Effector CD8-positive, alpha-beta T cell (primary cell): ENCODE measurements around the gene ADSS1.
"Not testable (repeated sequence)": the region's sequence is repeated elsewhere in the genome, so short reads cannot be mapped to it uniquely, and the experiment has no call there.

Experiments used
- DNase-seq: peaks from one replicate; lab custom pipeline; 2025; lab: John Stamatoyannopoulos, UW

The ADSS1 gene

DNA sequence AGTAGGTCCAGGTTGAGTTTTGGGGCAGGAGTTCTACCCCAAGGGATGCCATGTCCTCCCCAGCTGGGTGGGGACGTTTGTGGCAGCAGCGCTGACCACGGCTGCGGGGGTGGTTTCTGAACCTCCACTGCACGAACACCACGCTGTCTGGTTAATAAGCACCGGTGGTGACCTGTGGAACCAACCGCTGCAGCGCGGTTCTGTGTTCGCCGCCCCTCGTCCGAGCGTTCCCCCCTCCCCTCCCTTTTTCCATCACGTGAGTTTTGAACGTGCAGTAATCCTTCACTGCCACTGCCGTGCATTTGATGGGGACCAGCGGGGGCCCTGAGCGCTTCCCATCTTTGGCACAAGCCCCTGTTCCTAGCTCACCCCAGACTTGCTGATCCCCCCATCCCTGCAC is 6.4 kb upstream of the ADSS1 start:
- no peak for DNase-seq

DNA sequence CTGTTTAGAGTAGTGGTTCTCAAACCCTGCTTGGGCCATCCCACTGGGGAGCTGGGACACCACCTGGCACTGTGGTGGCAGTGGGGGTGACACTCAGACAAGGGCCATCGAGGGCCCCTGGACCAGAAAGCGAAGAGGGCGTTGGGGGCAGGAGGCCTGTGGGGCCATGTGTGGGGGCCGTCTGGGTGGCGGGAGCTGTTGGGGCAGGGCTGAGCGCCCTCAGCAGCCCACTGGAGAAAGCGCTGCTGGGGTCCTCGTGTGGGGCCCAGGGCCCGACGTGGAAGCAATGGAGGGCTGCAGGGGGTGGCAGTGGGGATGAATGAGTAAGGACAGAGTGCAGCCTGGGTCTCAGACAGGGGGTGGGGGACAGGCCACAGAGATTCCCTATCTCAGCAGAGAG is 5.9 kb upstream of the ADSS1 start:
- no peak for DNase-seq

DNA sequence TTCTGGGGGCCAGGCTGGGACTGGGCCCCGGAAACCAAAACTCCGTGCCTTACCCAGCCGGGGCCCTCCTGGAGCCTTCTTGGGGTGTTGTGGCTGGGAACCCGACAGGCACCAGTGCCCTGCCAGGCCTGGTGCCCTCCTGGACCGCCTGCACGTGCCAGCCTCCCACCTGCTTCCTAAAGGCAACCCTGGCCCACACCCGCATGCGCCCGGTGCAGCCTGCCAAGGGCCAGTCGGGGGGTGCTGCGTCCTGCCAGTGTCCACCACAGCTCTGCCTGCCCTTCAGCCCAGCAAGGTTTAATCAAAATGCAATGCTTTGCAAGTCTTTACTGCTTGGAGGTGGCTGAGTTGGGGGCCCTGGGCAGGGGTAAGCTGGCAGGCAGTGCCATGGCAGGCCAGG is 5.2 kb upstream of the ADSS1 start:
- DNase-seq: no peak

DNA sequence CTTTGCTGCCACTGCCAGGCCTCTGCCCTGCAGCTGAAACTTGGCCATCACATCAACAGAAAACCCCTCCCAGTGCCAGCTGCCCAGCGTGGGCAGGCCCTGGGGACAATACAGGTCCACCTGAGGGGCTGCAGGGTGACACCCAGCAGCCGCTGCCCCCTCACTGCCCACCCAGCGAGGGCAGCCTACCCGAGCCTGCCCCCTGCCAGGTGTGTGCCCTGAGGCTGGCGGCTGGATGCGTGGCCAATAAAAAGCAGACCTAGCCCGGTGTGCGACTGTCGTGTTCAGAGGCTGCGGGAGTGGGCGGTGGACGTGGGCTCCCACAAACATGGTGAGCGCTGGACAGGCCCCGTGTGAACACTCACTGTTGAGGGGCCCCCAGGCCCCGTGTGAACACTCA is 4.7 kb upstream of the ADSS1 start:
- DNase-seq: no peak

DNA sequence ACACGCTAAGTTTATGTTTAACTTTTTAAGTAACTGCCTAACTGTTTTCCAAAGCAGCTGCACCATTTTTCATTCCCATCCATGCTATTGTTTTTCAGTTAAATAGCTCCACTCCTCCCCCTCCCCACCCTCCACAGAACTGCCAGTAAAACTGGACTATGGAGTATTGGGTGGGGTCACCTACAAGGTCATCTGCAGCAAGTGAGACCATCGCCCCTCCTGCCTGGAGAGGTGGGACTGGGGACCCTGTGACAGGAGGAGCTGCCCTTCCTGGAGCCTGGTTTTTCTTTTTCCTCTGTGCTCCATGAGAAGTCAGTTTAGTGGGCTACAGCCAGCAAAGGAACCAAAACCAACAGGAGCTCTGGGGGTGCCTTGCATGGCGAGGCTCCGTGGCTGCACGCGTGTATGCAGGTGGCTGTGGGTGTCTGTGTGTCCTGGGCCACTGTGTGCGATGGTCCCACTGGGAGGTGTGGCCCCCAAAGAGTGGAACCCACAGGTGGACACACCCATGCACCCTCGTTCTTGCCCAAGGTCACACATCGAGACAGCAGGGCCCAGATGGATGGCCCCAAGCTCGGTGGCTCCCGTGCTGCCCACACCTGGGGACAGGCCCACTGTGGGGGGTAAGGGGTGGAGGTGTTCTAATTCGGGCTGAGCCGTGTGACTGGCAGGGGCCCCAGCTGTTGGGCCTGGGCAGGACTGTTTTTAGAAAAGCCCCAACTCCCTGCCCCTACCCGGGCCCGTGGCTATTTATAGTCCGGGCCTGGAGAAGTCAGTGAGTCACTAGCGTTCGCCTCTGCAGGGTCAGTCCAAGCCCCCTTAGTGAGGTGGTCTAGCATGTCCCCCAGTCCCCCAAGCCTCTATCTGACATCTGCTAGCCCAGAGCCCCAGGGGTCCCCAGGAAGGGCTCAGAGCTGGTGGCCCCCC is 2.3 kb upstream of the ADSS1 start:
- DNase-seq: no peak

DNA sequence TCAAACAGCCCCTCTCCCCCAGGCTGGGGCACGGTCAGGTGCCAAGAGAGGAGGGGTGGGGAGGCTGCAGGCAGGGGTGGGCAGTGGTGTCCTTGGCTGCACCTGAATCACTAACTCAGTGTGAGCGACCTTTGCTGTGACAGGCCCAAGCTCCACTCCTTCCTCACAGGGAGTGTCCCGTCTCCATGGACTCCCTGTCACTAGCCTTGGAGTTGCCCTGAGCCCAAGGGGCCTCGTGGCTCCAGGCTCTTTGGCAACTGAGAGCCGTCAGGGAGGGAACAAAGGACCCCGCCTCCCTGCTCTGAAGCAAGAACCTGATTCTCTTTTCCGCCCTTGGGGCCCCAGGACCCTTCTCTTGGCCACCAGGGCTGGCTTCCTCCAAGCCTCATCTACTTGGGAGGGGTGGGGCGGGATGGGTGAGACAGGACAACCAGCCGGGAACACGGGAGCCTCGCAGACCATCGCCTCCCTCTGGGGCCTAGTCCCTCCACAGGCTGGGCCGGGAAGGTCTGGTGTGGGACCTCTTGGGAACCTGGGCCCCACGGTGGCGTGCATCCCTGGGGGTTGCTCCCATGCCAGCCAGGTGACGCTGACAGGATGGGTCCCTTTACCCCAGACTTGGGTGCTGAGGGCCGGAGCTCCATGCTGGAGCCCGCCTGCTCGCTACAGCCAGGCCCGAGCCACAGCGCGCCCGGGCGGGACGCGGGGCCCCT is 935 bp upstream of the ADSS1 start:
- DNase-seq: no peak

DNA sequence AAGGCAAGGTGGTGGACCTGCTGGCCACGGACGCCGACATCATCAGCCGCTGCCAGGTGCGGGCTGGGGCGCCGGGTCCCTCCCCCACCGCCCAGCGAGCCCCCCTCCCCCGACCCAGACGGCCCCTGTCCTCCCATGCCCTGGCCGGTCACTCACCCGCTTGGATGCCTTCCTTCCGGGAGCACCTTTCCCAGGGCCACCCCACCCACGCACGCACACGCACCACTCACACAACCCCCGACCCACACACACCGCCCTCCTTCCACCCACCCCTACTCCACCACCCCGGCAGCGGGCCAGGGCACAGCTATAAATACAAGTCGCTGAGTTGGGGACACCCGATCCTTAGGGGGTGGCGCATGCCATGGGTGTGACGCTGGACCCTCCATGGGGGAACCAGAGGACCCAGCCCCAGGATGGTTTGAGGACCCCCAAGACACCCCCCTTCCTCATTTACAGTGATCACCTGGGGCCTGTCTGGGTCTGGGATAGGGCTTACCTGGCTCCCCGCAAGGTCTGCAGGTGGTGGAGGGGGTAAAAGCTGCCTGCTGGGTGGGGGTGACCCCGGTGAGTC is 465 bp downstream of the ADSS1 start:
- no peak for DNase-seq

DNA sequence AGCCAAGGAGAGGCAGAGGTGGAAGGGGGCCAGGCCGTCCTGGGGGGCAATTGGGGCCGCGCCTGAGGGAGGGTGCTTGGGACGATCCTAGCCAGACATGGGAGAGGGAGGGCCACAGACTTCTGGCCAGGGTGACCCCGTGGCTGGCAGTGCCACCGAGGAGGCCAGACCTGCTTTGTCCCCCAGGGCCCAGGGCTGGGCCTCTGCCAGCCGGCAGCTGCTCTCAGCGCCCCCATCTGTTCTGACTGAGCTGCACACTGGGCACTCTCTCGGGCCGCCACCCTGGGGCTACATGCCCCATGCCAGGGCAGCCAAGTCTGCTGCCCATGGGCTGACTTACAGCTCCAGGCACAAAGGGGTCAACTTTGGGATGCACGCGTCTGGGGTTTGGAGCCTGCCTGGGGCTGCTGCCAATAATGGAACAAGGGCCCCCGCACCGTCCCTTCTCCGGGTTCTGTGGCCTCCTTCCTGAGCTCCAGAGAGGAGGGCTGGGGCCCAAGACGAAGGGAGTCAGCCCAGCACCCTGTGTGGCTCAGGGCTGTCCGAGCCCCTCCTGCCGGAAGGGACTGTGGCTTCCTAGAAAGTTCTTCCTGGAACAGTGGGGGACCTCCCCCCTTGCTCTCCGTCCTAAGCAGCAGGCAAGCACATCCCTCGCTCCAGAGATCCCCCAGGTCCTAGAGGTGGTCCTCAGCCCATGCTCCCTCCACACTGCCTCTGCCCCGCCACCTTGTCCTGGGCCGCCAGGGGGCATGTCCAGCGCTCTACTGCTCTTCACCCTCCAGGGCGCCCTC is 1.1 kb downstream of the ADSS1 start:
- DNase-seq: no peak

DNA sequence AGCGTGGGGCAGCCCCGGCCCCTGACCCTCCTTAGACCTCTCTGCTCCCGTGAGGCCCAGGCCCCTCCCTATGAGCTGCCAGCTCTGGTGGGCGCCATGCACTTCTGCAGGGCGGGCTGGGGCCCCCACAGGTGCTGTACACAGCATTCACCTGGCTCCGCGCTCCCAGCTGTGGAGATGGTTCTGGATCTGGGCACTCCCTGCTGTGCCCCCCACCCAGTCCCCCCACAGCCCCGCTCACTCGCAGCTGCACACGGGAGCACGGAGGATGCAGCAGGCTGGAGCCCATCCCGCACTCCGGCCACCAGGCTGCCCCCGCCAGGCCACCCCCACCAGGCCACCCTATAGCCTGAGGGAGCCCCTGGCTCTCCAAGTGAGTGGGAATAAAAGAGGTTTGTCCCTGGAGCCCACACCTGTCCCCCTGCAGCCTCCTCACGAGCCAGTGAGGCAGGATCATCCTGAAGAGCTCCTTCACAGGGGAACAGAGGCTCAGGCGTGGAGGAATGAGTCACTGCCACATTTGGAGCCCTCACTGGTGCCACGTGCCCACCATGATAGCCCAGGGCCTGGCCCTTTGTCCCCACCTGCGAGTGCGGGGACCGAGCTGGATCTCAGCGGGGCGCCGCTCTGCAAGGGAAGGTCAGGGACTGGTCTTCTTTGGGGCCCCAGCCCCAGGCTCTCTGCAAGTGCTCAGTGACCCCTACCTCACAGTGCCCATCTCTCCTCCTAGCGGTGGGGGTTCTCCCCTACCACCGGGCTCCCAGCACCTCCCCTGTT is 1.9 kb downstream of the ADSS1 start:
- no peak for DNase-seq

DNA sequence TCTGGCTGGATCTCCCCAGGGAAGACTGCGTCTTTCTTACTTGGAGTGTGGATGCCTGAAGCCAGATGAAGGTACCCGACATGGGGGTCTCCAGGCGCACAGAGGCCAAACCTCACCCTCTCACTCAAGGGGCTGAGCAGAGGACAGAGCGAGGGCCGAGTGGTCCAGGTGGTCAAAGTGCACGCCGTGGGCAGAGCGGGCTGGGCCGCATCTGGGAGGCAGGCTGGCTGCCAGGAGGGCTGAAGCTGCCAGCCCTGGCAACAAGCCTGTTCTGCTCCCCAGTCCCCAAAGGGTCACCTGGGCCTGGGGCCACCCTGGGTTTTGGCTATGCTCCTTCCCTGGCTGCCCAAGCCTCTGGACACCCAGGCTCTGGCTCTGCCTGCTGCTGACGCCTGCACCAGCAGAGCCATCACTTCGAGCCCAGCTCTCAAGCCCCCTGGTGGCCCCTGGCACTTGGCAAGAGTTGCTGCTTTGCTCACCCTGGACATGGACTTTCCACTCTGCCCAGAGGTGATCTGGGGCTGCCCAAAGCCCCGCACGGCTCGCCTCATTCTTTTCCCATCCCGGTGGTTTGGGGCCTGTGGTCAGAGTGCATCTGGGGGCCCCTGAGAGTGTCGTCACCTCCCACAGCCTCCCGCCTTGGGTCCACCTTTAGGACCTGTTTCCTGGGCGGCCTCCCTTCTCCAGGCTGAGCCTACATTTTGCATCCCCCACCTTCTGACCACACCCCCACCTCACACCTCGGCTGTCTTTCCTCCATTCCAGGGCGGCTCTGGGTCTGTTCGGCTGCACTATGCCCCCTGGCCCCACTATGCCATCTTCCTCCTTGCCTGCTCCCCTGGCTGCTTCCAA is 2.8 kb downstream of the ADSS1 start:
- no peak for DNase-seq

DNA sequence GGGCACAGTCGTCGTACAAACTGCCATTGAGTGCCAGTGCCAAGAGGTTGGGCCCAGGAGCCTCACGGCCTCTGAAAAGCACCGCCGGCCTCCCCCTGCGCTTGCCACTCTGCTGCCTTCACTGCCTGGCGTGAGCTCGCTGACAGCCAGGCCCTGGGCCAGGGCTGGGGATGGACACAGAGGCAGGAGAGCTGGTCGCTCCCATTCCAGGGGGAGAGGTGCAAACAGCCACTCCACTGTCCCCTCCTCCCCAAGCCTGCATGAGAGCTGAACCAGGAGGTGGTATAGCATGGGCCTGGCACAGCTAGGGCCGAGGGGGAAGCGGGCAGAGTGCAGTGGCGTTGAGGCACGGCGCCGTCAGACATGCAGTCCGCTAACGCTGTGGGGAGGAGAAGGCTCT is 4.6 kb downstream of the ADSS1 start:
- DNase-seq: no peak

DNA sequence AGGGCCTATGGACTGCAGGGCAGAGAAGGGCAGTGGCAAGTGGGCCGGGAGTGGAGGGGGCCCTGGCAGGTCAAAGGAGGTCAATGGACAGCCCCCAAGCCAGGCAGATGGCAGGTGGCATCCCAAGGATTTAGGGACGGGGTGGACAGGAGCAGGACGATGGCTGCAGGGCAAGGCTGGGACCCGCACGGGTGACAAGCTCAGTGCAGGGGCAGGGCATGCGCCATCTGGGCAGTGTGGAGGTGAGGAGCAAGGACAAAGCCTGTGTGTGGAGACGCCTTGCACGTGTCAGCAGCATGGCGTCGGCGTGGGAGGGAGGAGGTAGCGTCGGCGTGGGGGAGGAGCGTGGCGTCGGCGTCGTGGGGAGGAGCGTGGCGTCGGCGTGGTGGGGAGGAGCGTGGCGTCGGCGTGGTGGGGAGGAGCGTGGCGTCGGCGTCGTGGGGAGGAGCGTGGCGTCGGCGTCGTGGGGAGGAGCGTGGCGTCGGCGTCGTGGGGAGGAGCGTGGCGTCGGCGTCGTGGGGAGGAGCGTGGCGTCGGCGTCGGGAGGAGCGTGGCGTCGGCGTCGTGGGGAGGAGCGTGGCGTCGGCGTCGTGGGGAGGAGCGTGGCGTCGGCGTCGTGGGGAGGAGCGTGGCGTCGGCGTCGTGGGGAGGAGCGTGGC is 5.3 kb downstream of the ADSS1 start:
- DNase-seq: not testable (repeated sequence)

DNA sequence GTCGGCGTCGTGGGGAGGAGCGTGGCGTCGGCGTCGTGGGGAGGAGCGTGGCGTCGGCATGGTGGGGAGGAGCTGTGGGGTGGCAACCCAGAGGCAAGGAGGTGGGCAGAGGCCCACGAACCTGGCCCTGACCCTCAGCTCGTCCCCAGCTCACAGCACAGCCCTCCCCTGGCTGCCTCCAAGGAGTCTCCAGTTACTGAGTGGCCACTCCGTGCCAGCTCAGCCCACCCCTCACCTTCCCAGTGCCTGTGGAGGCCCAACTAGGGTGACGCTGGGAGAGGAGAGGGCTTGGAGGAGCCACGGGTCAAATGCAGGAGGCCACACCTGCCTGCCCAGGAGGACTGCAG is 5.8 kb downstream of the ADSS1 start:
- DNase-seq: no peak

DNA sequence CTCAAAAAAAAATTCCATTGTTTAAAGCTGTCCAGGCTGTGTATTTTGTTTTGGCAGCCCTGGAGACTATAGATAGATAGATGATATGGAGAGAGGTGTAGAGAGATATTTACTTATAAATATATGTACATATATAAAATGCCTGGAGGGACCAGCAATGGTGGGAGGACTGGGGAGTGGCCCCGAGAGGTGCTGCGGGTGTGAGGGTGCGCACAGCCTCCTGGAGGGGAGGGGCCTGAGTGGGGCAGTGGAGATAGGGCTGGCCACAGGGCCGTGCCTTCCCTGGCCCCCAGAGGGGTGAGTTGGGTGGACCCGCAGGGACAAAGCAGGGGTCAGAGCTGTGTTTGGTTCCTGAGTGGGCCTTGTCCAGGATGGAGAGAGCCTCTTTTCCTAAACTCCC is 6.5 kb downstream of the ADSS1 start:
- no peak for DNase-seq

DNA sequence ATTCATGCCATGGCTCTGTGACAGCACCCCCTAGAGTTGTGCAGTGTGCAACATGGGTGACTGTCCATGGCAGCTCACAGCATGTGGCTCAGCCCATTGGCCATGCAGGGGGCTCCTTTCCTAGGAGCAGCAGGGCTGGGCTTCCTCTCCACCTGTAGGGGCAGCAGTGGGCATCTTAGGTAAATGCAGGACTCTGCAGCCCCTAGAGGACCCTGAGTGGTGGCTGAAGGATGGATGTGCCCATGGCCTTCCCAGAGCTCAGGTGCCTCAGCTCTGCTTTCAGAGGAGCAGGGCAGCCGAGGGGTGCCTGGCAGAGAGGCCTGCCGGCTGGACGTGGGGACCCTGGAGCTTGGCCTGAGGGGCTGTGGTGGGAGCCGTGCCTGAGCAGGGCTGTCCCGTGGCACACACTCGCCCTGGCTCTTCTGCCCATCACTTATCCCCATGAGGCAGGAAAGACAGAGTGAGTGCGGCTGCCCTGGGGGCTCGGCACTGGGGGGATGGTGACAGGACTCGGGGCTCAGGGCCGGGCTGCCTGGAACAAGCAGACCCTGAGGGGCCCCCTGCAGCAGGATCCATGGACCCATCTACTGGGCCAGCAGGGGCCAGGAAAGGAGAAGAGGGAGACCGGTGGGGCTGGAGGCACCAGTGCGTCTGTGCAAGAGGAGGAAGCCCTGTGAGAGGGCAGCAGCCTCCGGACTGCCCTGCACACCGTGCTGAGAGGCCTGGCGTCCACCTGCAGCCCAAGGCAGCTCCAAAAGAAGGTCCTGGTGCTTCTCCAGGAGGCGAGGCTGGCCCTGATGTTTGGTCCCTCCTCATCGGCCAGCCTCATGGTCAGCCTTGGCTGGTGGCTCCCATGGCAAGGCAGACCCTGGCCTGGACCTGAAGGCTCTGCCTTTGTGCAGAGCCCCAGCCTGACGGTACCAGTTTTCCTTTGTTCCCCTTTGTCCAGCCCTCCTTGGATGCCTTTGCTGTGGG is 7.6 kb downstream of the ADSS1 start:
- no peak for DNase-seq

DNA sequence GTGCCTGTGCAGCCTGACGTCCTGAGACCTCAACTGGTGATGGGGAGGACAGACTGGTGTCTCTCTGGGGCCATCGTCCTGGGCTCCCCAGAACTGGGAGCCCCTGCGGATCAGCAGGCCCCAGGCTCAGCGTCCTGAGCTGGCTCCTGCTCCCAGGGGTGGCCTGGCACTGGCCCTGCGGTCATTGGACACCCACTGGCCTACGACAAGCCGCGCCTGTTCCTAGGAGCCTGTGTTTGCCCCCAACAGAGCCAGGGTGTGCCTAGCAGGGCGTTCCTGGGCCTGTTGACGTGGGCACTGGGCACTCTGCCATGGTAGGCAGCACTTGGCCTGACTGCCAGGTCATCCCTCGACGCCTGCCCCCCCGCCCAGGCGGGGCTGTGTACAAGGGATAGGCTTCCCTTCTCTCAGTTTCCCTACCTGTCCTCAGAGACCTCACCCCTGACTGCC is 8.4 kb downstream of the ADSS1 start:
- DNase-seq: no peak

DNA sequence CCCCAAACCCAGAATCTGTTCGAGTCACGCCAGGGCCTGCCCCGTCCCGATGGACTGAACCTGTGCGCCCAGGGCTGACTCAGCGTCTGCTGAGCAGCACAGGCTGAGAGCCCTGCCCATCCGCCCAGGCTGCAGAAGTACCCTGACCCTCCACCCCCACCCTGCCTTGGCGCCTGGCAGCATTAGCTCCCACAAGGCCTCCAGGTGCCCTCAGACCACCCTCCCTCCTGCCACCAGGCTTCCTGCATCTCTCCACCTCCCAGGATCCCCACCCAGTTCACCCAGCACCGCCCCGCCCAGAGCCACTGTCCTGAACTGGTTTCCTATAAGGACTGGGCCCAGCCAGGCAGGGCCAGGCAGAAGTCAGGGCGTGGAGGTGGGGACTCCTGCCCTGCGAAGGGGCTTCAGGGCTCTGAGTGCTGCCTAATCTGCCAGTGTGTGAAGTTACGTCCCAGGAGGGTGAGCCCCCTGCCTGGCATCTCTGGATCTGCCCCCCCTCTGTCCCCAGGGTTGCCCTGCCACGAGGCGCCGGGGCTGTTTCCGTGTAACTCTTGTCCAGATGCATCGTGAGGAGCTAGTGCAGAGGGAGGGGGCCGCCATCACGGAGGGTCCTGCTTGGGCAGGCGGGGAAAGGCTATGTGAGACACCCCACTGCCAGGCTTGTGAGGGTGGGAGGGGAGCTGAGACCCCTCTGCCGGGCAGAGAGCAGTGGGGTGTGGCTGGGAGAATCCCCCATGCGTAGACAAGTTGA is 9.1 kb downstream of the ADSS1 start:
- DNase-seq: no peak

DNA sequence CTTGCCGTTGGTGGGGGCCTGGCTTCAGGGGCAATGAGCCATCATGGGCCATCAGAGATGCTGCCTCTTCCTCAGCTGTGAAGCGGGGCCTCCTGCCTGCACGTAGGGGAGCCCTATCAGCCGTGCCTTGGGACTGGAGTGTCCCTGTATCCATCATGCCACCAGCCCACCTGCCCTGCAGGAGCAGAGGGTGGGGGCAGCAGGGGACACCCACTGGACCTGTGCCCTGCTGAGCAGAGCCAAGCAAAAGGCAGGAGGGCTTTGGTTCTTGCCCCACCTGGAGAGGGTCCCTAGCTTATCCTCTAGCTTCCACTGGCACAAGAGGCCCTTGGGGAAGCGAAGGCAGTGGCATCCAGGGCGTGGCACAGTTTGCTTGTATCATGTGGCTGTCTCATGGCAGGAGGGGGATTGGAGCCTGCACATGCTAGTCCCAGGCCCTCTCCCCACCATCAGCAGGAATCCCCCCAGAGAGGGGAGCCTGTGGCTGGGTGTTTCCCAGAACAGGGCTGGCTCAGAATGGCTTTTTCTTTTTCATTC is 10.1 kb downstream of the ADSS1 start:
- no peak for DNase-seq
